HCT116 (cell line): Measurements from ENCODE around the gene SEL1L2.

Experiments used
- ATF3 ChIP-seq: IDR thresholded peaks from 2 replicates; pipeline ENCODE4 v1.6.1; 2012
- EZH2 ChIP-seq: fragments of 200-600 bp; sonication (generic); IDR thresholded peaks from 2 replicates; pipeline ENCODE4 v1.6.1; 2017; ENCODE audit warnings: antibody characterized with exemption, mixed run types
- FOSL1 ChIP-seq: IDR thresholded peaks from 2 replicates; pipeline ENCODE4 v1.6.1; 2012; ENCODE audit warnings: low read depth
- MAX ChIP-seq: IDR thresholded peaks from 2 replicates; pipeline ENCODE4 v1.6.1; 2012
- POLR2A ChIP-seq: IDR thresholded peaks from 2 replicates; pipeline ENCODE4 v1.7.0; 2011; ENCODE audit warnings: borderline replicate concordance; ENCODE audit not compliant: insufficient read depth, insufficient read length; ENCODE audit errors: extremely low read depth
- POLR2AphosphoS5 ChIP-seq: IDR thresholded peaks from 2 replicates; pipeline ENCODE4 v1.6.1; 2011; ENCODE audit warnings: mild to moderate bottlenecking, low read depth, low read length, moderate library complexity
- REST ChIP-seq: IDR thresholded peaks from 2 replicates; pipeline ENCODE4 v1.6.1; 2012; ENCODE audit warnings: low read depth
- SIN3A ChIP-seq: IDR thresholded peaks from 2 replicates; pipeline ENCODE4 v1.6.1; 2012; ENCODE audit warnings: low read depth
- SP1 ChIP-seq: IDR thresholded peaks from 2 replicates; pipeline ENCODE4 v1.6.1; 2012; ENCODE audit warnings: low read depth
- YY1 ChIP-seq: IDR thresholded peaks from 2 replicates; pipeline ENCODE4 v1.6.1; 2011; ENCODE audit warnings: low read length, low read depth, moderate library complexity, mild to moderate bottlenecking; ENCODE audit not compliant: insufficient replicate concordance; ENCODE audit errors: extremely low read depth
- TF ChIP-seq, protein P1 (sequence below), 3 experiments: fragments of 200-600 bp in 1 of 3; sonication (generic) in 1 of 3; IDR thresholded peaks in 2 of 3; conservative IDR thresholded peaks in 1 of 3; 2 replicates each; pipeline ENCODE4 v1.5.1; 2012 to 2017; ENCODE audit warnings: low read depth in 2 of 3, low read length in 2 of 3, antibody characterized with exemption in 1 of 3, borderline replicate concordance in 1 of 3, control low read depth in 1 of 3, mild to moderate bottlenecking in 1 of 3, mixed read lengths in 1 of 3, mixed run types in 1 of 3, moderate library complexity in 1 of 3; ENCODE audit not compliant: insufficient read depth in 1 of 3

GRCh38 chr20:13891575-13891974 lies 98.8 kb downstream of the SEL1L2 start:
- TF ChIP-seq, protein P1, sequence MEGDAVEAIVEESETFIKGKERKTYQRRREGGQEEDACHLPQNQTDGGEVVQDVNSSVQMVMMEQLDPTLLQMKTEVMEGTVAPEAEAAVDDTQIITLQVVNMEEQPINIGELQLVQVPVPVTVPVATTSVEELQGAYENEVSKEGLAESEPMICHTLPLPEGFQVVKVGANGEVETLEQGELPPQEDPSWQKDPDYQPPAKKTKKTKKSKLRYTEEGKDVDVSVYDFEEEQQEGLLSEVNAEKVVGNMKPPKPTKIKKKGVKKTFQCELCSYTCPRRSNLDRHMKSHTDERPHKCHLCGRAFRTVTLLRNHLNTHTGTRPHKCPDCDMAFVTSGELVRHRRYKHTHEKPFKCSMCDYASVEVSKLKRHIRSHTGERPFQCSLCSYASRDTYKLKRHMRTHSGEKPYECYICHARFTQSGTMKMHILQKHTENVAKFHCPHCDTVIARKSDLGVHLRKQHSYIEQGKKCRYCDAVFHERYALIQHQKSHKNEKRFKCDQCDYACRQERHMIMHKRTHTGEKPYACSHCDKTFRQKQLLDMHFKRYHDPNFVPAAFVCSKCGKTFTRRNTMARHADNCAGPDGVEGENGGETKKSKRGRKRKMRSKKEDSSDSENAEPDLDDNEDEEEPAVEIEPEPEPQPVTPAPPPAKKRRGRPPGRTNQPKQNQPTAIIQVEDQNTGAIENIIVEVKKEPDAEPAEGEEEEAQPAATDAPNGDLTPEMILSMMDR (IDR thresholded peaks at IDR 0.05 in 2 of 3, conservative IDR thresholded peaks at IDR 0.05 in 1 of 3; ENCODE audit: borderline replicate concordance in 1 of 3, insufficient read depth in 1 of 3, low read depth in 2 of 3, low read length in 2 of 3): no peak
- TF ChIP-seq POLR2A (no peak), EZH2 (no peak), REST (no peak), POLR2AphosphoS5 (no peak), SP1 (no peak), MAX (no peak), ATF3 (no peak), YY1 (no peak), SIN3A (no peak), FOSL1 (no peak)
